NCI-H1694 (cell line): ENCODE data around the gene DPPA3.
"Not testable (repeated sequence)": the region's sequence is repeated elsewhere in the genome, so short reads cannot be mapped to it uniquely, and the experiment has no call there.

ENCODE experiments used
- DNase-seq: peaks from one replicate; lab custom pipeline; 2025; lab: John Stamatoyannopoulos, UW

Gene DPPA3

DNA sequence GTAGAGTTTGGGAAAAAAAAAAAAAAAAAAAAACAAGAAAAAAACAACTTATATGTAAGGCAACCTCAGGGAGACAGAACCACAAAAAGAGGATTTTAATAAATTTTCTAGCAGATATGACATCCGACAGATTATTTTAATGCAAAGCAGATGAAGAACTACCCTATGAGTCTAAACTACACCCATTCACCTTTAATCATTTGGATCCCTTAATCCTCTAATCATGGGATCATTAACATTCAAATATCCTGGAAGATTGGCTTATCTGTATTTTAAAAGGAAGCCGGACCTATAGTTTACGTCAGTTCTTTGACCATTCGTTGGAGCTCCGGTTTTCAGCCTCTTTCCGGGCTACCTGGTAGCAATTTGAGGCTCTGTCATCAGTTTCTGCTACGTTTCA, at the start of gene DPPA3:
Gene DPPA3, plus strand, starts transcription at position 301 of the 400 bp plus-strand sequence. CDS start 138 bp downstream, outside the sequence.
- DNase-seq, result no peak

DNA sequence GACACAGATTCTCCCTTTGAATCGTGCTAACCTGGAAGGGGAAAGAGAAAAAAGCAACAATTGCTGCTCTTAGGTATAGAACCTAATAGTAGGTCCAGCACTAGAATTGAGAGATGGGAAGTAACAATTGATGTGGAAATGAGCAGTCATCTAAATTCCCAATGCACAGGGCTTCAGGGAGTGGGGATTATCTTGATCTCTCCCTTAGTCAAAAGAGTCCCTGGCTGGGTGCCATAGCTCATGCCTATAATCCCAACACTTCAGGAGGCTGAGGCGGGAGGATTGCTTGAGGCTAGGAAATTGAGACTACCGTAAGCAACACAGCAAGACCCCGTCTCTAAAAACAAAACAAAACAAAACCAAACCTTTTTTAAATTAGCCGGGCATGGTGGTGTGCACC, 49.5 kb upstream of the DPPA3 start:
- no peak for DNase-seq

DNA sequence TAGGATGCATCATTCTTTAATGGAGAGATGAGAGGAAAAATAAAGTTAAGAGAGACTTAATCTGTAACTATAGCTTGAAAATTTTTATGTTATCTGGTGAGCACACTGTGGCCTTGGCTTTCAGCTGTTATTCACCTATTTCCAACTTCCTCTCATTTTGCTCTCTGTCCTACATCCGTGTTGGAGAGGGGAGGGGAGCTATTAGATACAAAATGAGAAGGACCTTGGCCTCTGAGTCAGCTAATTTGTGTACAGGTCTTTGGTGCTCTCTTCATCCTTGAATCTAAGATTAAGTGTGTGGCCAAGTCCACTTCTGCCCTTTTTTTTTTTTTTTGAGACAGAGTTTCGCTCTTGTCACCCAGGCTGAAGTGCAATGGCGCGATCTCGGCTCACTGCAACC, 44.6 kb upstream of the DPPA3 start:
- no peak for DNase-seq

DNA sequence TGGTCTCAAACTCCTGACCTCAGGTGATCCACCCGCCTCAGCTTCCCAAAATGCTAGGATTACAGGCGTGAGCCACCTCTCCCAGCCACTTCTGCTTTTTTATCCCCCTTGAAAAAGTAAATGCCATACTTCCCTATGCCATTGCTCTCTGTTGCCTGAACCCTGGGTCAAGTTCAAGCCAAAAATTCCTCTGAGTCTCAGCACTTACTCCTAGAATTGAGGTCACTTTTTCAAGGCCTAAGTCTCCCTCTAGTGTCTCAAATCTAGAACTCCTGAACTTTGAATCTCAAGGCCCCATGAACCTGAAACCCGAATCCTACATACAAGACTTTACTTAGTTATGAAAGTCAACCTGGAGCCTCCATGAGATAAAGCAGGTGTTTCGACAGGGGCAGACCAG, 44.1 kb upstream of the DPPA3 start:
- DNase-seq, result no peak

DNA sequence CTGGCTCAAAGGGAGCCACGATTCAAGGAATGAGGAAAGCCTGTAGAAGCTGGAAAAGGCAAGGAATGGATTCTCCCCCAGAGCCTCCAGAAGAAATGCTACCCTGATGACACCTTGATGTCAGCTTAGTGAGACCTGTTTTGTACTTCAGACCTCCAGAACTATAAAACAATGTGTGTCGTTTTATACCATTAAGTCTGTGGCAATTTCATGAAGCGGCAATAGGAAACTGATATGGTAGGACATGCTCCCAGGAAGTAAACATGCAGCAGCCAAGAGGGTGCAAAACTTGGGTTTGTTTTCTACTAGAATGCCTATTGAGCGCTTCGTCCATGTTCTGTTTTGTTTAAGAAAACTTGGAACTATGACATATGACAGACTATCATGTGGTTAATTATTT, 43.1 kb upstream of the DPPA3 start:
- no peak for DNase-seq

DNA sequence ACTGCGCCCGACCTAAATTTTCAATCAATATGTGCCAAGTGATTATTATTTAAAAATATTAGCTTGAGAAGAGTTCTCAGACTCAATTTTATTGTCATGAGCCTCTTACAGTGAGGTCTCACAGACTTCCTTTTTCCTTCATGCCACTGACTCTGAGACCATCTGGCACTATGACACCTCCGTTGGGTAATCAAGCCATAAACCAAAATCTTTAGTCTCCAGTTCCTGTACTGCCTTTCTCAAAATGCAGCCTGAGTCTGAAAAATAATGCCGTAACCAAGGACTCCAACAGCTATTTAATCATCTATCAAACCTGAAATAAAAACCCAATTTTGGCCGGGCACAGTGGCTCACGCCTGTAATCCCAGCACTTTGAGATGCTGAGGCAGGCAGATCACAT, 35.8 kb upstream of the DPPA3 start:
- not testable (repeated sequence) for DNase-seq

DNA sequence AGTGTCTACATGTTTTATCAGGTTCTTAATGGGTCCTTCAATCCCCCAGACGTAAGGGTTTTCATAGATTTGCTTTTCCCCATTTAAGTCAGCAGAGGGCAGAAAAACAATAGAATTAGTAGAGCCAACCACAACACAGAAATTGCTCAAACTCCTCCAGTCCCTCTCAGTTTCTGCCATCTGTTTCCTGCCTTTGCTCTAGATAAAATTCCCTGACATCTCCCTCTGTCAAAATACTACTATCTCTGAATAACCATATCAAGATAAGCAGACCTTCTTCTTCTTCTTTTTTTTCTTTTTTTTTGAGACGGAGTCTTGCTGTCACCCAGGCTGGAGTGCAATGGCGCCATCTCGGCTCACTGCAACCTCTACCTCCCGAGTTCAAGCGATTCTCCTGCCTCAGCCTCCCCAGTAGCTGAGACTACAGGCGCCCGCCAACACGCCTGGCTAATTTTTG, 33.8 kb upstream of the DPPA3 start:
- peak; percentile 15 for DNase-seq

DNA sequence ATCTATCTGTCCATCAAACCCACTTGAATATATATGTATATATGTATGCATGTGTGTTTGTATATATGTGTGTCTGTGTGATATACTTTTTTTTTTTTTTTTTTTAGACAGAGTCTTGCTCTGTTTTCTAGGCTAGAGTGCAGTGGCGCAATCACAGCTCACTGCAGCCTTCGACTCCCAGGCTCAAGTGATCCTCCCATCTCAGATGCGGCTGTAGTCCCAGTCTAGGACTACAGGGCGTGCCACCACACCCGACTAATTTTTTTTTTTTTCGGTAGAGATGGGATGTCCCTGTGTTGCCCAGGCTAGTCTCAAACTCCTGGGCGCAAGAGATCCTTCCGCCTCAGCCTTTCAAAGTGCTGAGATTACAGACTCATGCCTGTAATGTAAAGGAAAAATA, 32.5 kb upstream of the DPPA3 start:
- no peak for DNase-seq

DNA sequence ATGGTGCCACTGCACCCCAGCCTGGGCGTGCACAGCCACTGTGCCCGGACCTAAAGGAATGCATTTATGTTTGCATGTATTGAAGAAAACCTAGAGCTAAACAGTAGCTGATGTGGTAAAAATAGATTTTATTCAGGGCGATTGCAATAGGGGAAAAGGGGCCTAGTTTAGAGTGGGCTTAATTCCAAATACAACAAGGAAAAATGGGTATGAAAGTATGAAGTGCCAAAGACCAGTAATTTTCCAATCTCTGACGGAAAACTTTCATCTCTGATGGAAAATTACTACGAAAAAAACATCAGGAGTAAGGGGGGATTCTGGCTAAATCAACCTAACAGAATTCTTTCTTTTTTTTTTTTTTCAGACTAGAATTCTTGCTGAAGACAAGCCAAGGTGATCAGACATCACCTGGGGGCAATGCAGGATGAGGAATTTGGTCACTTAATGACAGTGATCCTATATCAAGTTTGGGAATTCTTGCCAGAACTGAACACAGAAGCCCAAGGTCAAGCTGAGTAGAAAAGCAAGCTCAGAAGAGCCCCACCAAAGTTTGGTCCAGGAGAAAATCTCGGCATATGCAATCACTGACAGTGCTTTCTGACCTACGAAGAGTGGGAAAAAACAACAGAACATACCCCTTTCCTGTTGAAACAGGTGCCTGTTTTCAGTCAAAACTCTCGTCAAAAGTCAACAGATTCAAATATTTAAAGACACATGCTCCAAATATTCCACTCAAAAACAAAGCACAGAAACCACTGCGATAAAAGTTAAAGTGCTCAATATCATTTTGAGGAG, 31.8 kb upstream of the DPPA3 start:
- no peak for DNase-seq

DNA sequence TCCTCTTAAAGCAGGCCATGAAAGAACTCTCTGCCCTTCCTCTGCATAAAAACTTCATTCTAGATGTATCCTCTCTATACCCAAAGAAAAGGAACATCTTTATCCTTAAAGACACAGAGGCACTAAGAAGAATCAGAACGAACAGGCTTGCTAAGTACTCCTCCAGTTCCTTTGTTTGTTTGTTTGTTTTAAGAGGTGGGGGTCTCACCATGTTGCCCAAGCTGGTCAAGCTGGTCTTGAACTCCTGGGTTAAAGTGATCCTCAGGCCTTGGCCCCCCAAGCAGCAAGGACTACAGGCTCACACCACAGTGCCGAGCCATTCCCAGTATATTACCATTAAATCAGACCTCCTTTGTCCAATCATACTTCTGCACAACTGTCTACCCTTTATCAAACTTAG, 29.7 kb upstream of the DPPA3 start:
- no peak for DNase-seq

DNA sequence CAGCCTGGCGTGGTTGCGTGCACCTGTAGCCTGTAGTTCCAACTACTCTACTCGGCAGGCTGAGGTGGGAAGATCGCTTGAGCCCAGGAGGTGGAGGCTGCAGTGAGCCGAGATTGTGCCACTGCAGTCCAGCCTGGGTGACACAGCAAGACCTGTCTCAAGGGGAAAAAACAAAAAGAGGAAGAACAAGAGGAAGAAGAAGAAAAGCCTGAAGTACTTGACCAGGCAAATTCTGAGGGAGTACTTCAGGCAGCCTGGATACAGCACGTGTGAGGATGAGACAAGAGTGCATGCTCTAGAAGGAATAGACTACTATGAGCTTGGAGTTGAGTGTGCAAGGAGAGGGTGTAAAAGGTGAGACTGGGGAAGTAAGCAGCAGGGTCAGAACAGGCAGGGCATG, 17.4 kb upstream of the DPPA3 start:
- DNase-seq, result no peak

DNA sequence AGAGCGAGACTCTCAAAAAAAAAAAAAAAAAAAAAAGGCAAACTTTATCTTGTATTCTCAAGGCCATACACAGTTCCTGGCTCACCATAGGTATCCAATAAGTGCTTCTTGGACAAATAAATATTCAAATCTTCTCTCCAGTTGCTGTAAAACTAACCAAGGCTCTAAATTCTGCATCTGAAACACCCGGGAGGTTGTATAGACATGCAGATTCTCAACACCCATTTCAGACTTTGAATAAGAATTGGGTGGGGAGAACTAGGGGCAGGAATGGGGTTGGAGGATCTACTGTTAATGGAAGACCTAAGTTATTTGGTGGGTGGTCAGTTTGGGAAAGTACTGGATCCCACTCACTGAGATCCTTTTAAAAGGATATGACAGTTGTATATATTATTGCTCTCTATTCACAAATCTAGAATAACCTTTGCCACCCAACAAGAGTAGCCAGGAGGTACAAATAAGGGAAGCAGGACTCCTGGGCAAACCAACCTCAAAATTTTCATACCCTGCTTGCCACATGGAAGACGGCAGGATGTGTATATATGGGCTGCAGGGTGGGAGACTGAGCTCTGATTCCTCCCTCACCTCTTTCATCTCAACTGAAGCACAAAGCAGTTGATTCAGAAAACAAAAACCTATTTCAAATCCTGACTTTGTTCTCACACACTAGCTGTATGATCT, 16.5 kb upstream of the DPPA3 start:
- DNase-seq, result no peak

DNA sequence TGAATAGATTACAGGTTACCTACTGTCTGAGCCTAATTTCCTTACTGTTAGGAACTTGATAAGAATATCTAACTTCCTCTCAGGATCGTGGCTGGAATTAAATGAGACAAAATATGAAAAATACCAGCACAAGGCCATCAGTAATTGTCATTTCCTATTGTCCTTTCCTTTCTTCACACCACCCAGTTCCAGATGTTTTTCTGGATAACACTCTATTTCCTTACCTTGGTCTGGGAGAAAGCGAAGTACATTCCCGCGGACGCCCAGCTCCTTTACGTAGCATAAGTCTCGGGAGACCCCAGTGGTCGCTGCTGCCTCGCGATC, 16.0 kb upstream of the DPPA3 start:
- no peak for DNase-seq

DNA sequence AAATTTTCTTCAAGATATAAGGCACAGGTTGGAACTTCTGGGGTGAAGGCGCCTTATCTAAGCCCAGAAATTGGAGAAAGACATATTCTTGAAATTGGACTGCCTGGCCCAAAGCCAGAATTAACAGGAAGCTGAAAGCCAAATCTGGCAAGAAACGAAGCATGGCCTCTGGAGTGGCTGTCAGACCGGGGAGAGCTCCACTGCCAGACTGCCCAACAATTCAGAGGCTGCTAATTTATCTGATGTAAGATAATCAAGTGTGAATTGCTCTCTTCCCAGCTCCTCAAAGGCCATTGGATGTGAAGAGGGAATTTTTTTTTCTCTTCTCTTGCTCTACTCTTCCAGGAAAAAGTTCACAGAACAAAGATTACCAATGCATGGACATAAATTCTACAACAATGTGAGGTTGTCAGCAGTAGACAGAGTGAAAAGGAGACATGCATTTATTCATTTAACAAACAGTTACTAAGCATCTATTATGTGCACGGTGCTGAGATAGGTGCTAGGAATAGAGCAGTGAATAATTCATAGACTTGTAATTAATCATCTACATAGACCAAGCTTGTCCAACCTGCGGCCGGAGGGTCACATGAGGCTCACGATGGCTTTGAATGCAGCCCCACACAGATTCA, 15.6 kb upstream of the DPPA3 start, which contains the start of gene GDF3:
Gene GDF3, minus strand, starts transcription at position 210 of the 632 bp plus-strand sequence. Its CDS starts 47 bp downstream, at position 163.
- DNase-seq, result no peak

DNA sequence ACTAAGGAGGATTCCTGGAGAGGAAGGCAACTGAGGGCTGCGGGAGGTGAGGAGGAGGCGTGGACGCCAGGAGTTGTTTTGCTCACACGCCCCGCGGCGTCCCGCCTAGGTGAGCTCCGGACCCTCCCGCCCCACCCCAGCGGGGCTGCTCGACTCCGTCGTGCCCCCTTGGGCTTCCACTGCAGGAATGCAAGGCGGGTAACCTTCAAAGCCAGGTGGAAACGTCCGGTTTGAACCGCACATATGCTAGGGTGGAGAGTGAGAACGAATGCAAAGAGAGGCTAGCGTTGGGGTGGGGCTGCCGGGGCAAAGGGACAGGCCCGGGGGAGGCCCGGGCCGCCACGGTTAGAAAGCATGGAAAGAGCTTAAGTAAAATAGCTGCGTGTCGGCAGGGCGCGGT, 5.4 kb upstream of the DPPA3 start:
- DNase-seq, result no peak

DNA sequence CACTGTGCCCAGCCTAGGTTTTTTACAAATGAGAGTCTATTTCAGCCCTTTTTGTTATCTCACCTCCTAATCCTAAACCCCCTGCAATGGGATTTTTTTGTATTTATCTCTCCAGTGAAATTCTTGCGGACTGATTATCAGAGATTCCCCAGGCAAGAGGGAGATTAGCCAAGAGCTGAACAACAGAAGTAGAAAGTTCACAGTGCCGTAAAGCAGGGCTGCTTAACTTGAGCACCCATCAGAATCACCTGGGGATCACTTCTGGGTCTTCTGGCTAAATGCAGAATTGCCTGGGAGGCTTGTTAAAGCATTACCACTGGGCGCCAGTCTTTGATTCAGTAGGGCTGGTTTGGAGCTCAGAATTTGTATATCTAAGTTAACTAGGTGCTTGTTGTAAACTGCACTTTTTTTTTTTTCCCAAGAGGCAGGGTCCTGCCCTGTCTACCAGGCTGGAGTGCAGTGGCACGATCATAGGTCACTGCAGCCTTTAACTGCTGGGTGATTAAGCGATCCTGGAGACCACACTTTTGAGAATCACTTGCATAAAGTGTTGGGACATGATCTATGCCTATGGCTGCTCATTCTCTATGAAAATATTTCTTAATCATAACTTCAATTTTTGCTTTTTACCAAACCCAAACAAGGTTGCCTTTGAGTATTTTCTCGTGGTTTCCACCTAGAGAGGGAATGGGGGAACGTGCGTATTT, 1.1 kb upstream of the DPPA3 start:
- DNase-seq, result no peak

DNA sequence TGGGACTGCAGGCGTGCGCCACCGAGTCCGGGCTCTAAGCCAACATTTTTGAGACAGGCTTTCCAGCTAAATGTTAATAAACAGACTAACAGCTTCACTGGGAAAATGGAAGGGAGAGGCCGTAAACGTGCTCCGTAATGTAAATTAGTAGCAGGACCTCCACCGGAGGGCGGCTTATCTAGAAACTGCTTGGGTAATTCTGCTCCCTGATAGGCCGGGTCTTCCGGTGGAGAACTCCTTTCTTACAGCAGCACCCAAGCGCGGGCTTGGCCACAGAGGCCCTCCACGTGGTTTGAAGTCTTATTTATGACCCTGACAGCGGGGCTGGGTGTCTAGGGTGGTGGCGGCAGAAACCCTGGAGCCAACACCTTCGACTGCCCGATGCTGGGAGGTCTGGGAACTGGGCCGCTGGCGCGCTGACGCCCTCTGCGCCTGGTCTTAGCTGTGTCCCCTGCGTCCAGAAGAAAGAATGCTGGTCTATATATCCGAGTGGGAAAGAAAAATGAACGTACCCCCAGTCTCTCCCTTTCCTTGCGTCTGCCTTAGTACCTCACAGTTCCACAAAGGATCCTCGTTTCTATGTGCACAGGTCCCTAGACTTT, 1.7 kb downstream of the DPPA3 start:
- no peak for DNase-seq

DNA sequence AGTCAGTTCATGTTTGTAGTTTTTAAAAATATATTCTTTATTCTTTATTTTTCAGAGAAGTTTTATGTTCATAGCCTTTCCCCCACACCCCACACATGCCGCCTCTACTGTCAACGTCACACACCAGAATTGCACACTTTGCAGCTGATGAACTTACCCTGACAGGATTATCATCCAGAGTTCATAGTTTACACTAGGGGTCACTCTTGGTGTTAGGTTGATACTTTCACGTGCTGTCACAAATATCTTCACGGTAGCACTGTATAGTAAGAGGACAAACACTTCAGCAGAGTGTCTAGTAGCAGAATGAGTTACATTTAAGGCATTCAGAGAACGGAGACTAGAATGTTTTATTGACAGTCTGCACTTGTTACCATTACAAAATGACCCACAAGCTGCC, 5.1 kb downstream of the DPPA3 start:
- no peak for DNase-seq

DNA sequence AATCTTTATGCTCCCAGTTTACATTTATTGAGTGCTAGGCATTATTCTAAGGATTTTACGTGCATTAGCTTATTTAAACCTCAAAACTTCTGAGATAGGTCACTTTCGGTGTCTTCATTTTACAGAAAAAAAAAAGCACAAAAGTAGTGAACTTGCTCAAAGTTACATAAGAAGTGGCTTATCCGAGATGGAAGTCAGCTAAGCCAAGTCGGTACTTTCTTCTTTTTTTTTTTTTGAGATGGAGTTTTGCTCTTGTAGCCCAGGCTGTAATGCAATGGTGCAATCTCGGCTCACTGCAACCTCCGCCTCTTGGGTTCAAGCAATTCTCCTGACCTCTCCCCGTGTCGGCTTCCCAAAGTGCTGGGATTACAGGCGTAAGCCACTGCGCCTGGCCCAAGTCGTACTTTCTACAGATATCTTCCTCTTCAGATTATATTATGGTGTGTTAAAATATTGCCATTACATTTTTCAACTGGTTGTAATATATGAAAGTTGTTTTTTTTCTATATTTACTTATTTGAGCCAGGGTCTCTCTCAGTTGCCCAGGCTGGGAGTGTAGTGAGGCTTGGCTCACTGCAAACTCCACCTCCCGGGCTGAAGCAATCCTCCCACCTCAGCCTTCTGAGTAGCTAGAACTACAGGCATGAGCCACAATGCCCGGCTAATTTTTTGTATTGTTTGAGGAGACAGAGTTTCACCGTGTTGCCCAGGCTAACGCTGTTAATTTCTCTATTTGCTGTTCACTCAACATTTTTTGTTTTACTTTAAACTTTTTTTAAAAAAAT, 8.9 kb downstream of the DPPA3 start:
- no peak for DNase-seq

DNA sequence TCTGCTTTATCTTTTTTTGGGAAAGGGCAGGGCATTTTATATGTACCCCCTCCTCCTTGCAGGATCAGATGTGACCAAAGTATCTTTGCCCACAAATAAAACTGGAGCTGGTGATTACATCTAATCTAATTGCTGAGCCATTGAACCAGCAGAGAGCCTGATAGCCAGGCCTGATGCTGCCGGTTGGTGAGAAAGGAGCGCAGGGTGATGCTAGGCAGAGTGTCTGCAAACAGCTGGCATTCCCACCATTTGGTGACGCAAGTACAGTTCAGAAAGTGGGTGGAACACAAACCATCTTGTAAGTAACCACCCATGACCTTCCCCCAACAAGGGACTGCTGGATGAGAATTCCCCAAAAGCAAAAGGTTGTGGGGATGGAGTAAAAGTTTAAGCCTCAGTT, 12.7 kb downstream of the DPPA3 start:
- no peak for DNase-seq

DNA sequence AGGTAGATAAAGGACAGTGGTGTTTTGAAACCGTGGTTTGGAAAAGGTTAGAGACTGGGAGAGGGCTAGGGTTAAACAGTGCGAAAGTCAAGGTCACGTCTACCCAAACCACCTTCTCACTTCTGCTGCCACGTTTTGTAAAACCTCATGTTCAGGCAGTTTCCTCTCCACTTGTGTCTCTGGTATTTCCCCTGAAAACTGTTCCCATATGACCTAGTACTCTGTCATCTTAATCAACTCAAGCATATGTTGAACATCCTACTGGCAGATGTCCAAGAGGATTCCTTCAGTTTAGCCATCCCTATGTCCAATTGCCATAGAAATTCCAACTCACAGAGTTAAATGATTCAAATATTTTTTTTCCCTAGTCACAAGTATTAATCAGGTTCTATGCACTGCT, 18.5 kb downstream of the DPPA3 start:
- no peak for DNase-seq
